Prostate gland (tissue), 2 donors: ENCODE results near the gene TECTA.

Source experiments
- POLR2AphosphoS5 ChIP-seq: sonication (generic); formaldehyde crosslinking; IDR thresholded peaks from one replicate; pipeline ENCODE4 v1.6.1; 2017; ENCODE audit warnings: antibody characterized with exemption
- TF ChIP-seq, protein P1 (sequence below), 4 experiments: fragments of 200-600 bp in 2 of 4; fragments of 450-650 bp in 2 of 4; sonication (generic) in 2 of 4; IDR thresholded peaks; 1 replicate in 3 of 4; 2 replicates in 1 of 4; pipeline ENCODE4 v1.5.1; 2016 to 2019; ENCODE audit warnings: antibody characterized with exemption in 4 of 4, mild to moderate bottlenecking in 2 of 4, moderate library complexity in 2 of 4

DNA sequence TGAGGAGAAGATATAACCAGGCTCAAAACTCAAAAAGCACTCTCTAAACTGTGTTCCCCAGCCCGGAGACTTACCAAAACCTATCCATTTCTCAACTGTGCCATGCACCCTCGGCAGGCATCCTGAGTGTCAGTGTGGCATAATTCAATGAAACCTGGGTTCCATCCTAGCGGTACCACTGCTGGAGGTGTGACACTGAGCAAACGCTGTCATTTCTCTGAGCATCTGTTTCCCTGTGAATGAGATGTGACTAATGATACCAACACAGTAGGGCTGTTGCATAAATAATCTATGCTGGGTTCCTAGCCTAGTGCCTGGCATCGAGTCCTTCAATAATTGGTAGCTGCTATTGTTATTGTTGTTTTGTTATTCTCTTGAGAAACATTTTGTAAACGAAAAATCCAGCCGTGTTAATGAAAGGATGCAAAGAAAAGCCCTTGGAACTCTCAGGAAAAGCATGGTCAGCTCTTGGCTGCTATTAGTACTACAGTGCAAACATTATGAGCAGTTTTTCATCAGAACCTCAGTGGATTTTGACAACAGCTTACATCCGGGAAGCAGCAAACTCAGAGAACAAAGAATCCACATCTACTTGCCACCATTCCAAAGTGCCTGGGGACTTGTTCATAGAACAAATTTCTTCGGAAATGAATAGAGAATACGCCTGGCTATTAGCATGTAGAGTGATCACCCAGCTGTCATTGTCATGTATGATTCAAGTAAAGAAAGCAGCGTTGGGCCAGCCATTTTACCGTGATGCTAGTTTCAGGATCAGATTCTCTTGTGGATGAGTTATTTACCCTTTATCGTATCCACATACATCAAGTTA is 53.7 kb downstream of the TECTA start:
- TF ChIP-seq, protein P1, sequence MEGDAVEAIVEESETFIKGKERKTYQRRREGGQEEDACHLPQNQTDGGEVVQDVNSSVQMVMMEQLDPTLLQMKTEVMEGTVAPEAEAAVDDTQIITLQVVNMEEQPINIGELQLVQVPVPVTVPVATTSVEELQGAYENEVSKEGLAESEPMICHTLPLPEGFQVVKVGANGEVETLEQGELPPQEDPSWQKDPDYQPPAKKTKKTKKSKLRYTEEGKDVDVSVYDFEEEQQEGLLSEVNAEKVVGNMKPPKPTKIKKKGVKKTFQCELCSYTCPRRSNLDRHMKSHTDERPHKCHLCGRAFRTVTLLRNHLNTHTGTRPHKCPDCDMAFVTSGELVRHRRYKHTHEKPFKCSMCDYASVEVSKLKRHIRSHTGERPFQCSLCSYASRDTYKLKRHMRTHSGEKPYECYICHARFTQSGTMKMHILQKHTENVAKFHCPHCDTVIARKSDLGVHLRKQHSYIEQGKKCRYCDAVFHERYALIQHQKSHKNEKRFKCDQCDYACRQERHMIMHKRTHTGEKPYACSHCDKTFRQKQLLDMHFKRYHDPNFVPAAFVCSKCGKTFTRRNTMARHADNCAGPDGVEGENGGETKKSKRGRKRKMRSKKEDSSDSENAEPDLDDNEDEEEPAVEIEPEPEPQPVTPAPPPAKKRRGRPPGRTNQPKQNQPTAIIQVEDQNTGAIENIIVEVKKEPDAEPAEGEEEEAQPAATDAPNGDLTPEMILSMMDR (IDR thresholded peaks at IDR 0.05) = no peak
- no peak for TF ChIP-seq POLR2AphosphoS5
